CD4-positive, alpha-beta T cell treated with Interleukin-21 for 1 hour (primary cell): Measurements from ENCODE around the gene PPP1R11.
"Not testable (repeated sequence)": the region's sequence is repeated elsewhere in the genome, so short reads cannot be mapped to it uniquely, and the experiment has no call there.

Experiments used
- DNase-seq: peaks from one replicate; pipeline ENCODE4 v3.0.0-alpha.2; 2020

PPP1R11 gene

DNA sequence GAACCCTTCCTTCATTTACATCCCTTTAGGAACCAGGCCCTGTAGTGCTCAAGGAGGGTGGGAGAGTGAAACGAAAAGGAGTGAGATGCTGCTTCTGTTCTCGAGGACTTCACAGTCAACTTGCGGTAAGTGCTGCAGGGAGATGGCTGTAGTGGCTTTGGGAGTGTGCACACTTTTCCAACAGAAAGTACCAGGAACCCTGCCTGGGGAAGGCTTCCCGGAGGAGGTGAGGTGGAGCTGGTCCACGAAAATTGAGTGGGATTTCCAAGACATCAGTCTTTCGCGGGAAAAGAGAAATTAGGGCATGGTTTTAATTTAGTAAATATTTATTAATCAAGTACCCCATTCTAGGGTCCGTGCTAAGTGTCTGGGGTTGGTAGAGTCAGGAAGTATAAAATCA is 33.2 kb downstream of the PPP1R11 start:
- DNase-seq = no peak

DNA sequence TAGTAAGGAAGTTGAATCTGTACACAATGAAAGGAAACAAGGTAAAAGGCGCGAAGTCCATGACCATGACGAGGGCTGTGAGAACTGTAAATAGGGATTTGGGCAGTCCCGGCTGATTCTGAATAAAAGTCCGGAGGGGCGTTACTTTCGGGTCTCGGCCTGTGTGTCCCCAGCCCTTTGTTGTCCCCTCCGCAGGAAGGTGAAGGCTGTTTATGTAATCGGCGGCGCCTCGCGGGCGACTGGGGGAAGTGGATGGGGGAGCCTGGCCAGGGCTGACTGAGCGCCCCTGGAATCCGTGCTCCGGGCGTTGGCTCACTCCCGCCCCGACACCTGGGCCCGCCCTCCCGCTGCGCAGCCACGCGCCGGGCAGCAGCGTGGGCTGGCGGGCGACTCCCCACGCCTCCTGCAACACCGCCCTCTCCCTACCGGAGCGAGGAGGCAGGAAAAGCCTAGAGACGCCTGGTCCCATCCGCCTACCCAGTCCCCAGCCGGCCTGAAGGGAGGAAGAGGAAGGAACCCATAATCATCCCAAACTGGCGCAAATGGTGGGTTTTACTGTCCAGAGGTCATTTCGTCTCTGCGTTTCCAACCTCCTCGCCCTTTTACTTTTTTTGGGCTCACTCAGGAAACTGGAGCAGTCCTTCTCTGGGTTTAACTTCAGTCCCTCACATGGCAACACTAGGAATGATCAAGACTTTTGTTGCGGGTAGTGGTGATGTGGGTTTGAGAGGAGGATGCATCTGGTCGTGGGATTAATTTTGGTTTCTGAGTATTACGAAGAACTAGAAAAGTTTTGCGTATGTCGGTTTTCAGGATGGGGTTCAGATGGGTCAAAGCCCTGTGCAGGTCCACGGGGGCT is 33.8 kb downstream of the PPP1R11 start:
- DNase-seq = peak; percentile 8

GRCh38 chr6:30101444-30102413 is 34.7 kb downstream of the PPP1R11 start:
- DNase-seq = peak; percentile 73

DNA sequence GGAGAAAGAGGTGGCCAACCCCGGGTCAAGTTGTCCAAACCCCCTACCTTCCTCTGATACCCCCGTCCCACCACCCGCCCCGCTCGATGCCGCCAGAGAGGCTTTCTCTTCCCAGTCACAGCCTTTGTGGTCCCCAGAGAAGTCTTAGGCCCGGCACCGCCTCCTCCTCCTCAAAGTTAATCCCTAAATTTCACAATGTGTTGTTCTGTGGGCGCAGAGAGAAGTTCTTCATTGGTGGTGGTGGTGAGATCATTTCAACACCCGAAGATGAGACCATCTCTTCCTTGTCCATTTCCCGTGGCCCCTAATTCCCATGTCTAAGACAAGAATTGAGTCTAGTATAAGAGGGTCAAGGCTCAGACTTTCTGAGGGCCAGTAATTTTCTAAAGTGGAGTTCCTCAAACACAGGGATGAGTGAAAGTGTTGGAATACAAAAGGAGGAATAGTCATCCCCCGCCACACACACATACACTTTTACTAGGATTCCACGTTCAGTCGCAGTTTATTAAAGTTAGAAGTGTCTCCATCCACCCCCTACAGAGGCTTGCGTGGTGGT is 35.5 kb downstream of the PPP1R11 start:
- DNase-seq = peak; percentile 7

DNA sequence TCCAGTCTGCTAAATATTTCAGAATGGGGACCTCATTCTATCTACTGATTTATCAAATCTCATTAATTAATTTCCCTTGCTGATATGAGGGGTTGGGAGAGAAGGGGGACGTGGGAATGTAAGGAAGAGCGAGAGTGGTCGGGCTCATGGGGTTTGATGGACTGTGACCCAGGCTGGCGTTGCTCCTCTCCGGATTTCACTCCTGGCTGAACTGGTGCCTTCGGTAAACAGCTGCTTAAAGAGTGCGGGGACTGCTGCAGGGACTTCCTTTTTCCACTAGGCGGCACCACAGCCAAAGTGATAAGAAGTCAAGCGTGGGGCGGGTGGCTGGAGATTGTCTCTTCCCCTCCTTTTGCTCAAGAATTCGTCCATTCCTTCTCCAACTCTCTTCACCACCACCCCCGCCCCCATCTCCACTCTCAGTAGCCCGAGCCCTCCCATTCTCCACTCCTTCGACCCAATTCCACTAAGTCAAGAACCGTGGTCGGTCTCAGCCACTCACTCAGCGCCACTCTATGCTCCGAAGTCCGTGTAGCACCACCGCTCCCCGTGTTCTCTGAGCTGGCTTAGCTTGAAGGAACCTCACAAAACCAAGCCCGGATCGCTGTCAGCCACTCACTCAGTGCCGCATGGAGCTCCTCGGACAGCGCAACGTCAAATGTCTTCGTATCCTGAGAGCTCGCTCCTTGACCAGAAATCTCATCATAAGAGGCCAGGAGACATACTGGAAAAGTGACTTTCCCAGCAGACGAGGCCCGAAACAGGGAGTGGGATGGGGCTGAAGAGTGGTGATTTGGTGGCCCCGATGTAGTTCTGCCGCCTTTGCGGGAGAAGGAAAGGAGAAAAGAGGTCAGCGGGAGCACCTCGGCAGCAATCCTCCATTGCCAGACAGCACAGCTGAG is 36.2 kb downstream of the PPP1R11 start:
- peak; percentile 88 for DNase-seq

DNA sequence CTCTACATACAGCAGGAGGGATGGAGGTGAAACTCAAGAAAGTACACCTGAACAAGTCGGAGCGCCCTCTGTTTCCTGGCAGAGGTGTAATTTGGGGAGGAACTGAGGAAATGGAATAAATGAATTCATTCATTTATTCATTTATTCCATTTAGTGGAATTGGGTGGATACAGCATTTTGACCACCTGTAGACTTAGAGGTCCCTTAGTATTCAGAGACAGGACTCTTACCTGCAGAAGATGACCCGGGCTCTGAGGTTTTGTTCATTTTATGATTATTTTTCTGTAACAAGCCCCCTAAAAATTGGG is 36.8 kb downstream of the PPP1R11 start:
- DNase-seq = no peak

- DNase-seq = no peak
Observed at GRCh38 chr6:30104661-30105060, 37.7 kb downstream of the PPP1R11 start.

DNA sequence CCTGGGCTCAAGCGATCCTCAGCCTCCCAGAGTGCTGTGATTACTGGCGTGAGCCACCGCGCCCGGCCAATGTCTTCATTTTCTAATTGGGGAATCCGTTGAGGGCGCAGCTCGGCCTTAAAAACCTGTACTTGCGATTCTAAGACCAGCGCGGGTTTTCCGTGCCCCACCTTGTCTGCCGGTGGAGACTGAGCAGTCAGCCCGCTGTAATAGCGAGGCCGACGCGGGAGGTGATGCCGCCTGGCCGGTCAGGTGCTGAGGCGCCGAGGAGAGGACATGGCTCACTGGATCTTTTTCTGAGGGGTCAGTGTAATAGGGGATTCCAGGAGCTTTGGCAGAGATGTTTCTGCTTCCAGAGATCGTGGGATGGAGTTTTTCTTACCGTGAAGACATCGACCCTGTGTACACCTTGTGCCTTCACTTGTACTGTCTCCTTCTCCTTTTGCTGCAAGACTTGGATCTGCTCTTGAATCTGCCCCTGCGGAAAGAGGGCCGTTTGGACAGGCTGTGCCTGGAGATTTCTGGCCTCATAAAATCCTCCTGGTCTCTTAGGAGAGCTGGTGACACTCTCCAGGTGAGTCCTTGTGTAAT is 44.4 kb downstream of the PPP1R11 start:
- DNase-seq = no peak

DNA sequence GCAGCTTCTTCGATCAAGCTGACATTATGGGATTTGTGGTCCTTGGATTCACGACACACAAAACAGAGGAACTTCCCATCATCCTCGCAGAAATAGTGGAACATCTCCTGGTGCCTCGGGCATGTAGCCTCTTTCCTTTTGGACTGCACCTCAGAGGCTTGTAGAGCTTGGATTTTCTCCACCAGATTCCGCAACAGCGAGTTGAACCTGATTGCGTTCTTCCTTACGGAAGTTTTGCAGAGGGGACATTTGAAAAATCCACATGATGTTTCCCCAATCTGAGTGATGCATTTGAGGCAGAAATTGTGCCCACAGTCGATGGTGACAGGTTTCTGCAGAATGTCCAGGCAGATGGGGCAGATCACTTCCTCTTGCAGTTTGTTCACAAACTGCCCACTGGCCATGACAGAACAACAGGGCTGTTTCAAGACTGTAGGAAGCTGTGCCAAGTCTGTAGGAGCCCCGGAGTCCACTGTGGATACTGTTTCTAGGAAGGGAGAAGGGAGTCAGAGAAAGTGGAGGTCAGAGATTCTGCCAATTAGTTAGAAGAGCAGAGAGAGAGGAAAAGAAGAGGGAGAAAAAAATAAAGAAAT is 45.5 kb downstream of the PPP1R11 start:
- no peak for DNase-seq

- no peak for DNase-seq
Observed at GRCh38 chr6:30113003-30113759, 46.2 kb downstream of the PPP1R11 start, which contains the start of gene TRIM31. TSS of gene TRIM31 (minus strand) at chr6:30113090. CDS start at chr6:30112805, 285 bp downstream.

DNA sequence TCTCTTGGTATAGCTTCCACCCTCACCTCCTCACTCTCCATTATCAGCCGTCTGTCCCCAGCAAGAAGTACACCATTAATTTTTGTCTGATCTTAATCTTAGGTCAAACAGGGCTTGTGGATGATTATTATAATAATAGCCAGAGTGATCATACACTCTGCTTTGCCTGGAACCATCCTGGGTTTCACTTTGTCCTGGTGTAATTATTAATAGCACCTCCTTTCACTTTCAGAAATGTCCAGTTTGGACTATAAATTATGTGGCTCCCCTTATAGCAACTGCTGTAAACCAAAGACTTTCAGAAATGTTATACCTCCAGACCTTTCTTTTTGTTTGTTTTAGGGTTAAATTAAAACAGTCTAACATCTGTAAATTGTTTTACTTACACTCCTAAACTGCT is 46.8 kb downstream of the PPP1R11 start:
- DNase-seq = no peak

DNA sequence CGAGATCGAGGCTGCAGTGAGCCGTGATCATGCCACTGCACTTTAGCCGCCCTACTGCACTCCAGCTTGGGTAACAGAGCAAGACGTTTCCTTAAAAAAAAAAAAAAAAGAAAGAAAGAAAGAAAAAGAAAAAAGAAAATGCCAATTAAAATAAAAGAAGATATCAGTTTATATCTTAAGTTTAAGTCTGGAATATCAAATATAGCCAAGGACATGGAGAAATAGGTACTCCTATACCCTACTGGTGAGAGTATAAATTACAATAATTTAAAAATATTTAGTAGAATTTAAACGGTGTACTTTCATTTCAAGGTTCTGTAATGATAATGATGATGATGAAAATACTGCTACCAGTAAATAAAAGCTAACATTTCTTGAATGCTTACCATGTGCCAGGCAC is 49.7 kb downstream of the PPP1R11 start:
- DNase-seq = no peak

GRCh38 chr6:30118691-30119090 is 51.7 kb downstream of the PPP1R11 start:
- DNase-seq = not testable (repeated sequence)
